HG03432 (cell line): ENCODE measurements around the gene STXBP5L.
A peak's percentile ranks its signal among the peaks of the same experiment; 100 is the strongest.
"Not testable (repeated sequence)": the region's sequence is repeated elsewhere in the genome, so short reads cannot be mapped to it uniquely, and the experiment has no call there.

ENCODE experiments used
- ATAC-seq: cut with Tn5 transposase; IDR thresholded peaks from one replicate; pipeline ENCODE4 v1.9.1; 2021; ENCODE audit warnings: mild to moderate bottlenecking, moderate library complexity; ENCODE audit not compliant: unreplicated experiment

STXBP5L gene

GRCh38 chr3:121414924-121415323 is 506.9 kb downstream of the STXBP5L start:
- no peak for ATAC-seq

GRCh38 chr3:121418182-121418581 is 510.2 kb downstream of the STXBP5L start:
- ATAC-seq, result no peak

- ATAC-seq, result no peak
Measured at GRCh38 chr3:121424549-121424948, 516.5 kb downstream of the STXBP5L start.

GRCh38 chr3:121430664-121431215 is 522.7 kb downstream of the STXBP5L start:
- ATAC-seq, result no peak

GRCh38 chr3:121431726-121432517 is 523.9 kb downstream of the STXBP5L start:
- peak; percentile 98 for ATAC-seq

- no peak for ATAC-seq
Measured at GRCh38 chr3:121436074-121436473, 528.1 kb downstream of the STXBP5L start.

GRCh38 chr3:121436641-121437040 is 528.6 kb downstream of the STXBP5L start:
- no peak for ATAC-seq

GRCh38 chr3:121443456-121443855 is 535.5 kb downstream of the STXBP5L start:
- no peak for ATAC-seq

GRCh38 chr3:121451752-121452151 is 543.7 kb downstream of the STXBP5L start:
- not testable (repeated sequence) for ATAC-seq

- no peak for ATAC-seq
Measured at GRCh38 chr3:121462565-121462964, 554.6 kb downstream of the STXBP5L start.

GRCh38 chr3:121463745-121464144 is 555.7 kb downstream of the STXBP5L start:
- ATAC-seq, result no peak

GRCh38 chr3:121467085-121467484 is 559.1 kb downstream of the STXBP5L start:
- no peak for ATAC-seq

GRCh38 chr3:121473001-121473400 is 565.0 kb downstream of the STXBP5L start:
- no peak for ATAC-seq
